Endodermal cell (in vitro differentiated cells): ENCODE data around the gene MEX3D. TPM values are rescaled to one million over a fixed set of nuclear protein-coding genes. Genes with fewer than 3 reads are reported as not detected.

ENCODE experiments used
- DNase-seq: peaks from one replicate; pipeline ENCODE4 v3.0.0-alpha.2; 2017
- H3K27ac ChIP-seq: 2 replicates; pipeline ENCODE4 v1.5.1; 2013; ENCODE audit warnings: mild to moderate bottlenecking, low read depth, low read length, moderate library complexity
- H3K27me3 ChIP-seq: 2 replicates; pipeline ENCODE4 v1.6.1; 2013; ENCODE audit warnings: mild to moderate bottlenecking, low read length, moderate library complexity; ENCODE audit not compliant: insufficient read depth, control insufficient read depth, poor library complexity, severe bottlenecking
- H3K36me3 ChIP-seq: 2 replicates; pipeline ENCODE4 v1.7.0; 2013; ENCODE audit warnings: mild to moderate bottlenecking, low read length, moderate library complexity; ENCODE audit not compliant: control insufficient read depth, insufficient read depth
- H3K4me1 ChIP-seq: one replicate; pipeline ENCODE4 v1.7.0; 2013; ENCODE audit warnings: low read length; ENCODE audit not compliant: control insufficient read depth, insufficient read depth
- H3K4me3 ChIP-seq: 2 replicates; pipeline ENCODE4 v1.5.1; 2013; ENCODE audit warnings: mild to moderate bottlenecking, low read length, moderate library complexity
- H3K9ac ChIP-seq: 2 replicates; pipeline ENCODE4 v1.6.1; 2013; ENCODE audit warnings: mild to moderate bottlenecking, low read length, moderate library complexity; ENCODE audit not compliant: poor library complexity, severe bottlenecking; ENCODE audit errors: extremely low read depth
- H3K9me3 ChIP-seq: 2 replicates; pipeline ENCODE4 v1.6.1; 2013; ENCODE audit warnings: mild to moderate bottlenecking, low read length, moderate library complexity; ENCODE audit not compliant: control insufficient read depth
- H3K27ac Mint-ChIP-seq: 2 replicates; pipeline ENCODE4 v1.8.0; 2020; ENCODE audit warnings: mixed read lengths
- H3K27me3 Mint-ChIP-seq: 2 replicates; pipeline ENCODE4 v1.8.0; 2021; ENCODE audit warnings: mild to moderate bottlenecking, mixed read lengths; ENCODE audit not compliant: insufficient read depth
- H3K36me3 Mint-ChIP-seq: 2 replicates; pipeline ENCODE4 v1.8.0; 2020; ENCODE audit warnings: low read depth, mixed read lengths
- H3K4me1 Mint-ChIP-seq: 2 replicates; pipeline ENCODE4 v1.8.0; 2020; ENCODE audit warnings: mixed read lengths
- H3K4me3 Mint-ChIP-seq: 2 replicates; pipeline ENCODE4 v1.8.0; 2020; ENCODE audit warnings: mild to moderate bottlenecking, moderate library complexity, mixed read lengths
- H3K9me3 Mint-ChIP-seq: 2 replicates; pipeline ENCODE4 v1.8.0; 2020; ENCODE audit warnings: mild to moderate bottlenecking, mixed read lengths
- CTCF ChIP-seq: fragments of 200-600 bp; sonication (generic); conservative IDR thresholded peaks from 2 replicates; pipeline ENCODE4 v1.5.0; 2021; ENCODE audit warnings: antibody characterized with exemption, mild to moderate bottlenecking
- WGBS, 2 experiments: methylation state at CpG; one replicate each; pipeline versions ENCODE4 v1.1.5 to v1.1.7; 2013; ENCODE audit warnings: missing lambda C conversion rate in 2 of 2, mixed read lengths in 1 of 2; ENCODE audit not compliant: insufficient coverage in 1 of 2, insufficient read length in 1 of 2; 5-methylcytosine and 5-hydroxymethylcytosine counted together
- total RNA-seq, 2 donors: library from RNA; stranded (reverse); fragmentation: NEBNext Ultra II Directional in 1 of 2; extraction: Animal tissue kit (Norgen Biotek cat#: 25700) in 1 of 2; gene quantifications; 2 replicates in 1 of 2; 3 replicates in 1 of 2; pipeline ENCODE4 v1.2.1, GENCODE V29; 2021

The MEX3D gene
- total RNA-seq, 2 donors from 2014 or later: 94.1 to 103 TPM

GRCh38 chr19:1615156-1615765 lies 47.1 kb upstream of the MEX3D start:
- no peak for DNase-seq
- 93 to 95% methylated on average over 15 to 40 of the region's 41 CpGs for WGBS, 2 experiments
- no peak overlapping the region for H3K9ac ChIP-seq
- no peak overlapping the region for H3K27ac ChIP-seq
- H3K4me3 Mint-ChIP-seq: no peak overlapping the region
- H3K4me1 Mint-ChIP-seq: no peaks in the 10 kb centered on the region
- peaks cover 75% of the 10 kb centered on the region for H3K36me3 ChIP-seq
- H3K27me3 ChIP-seq: no peaks in the 10 kb centered on the region
- no peak overlapping the region for H3K4me3 ChIP-seq
- no peak overlapping the region for H3K27ac Mint-ChIP-seq
- no peaks in the 10 kb centered on the region for H3K4me1 ChIP-seq
- peaks cover 76% of the 10 kb centered on the region for H3K36me3 Mint-ChIP-seq
- H3K9me3 Mint-ChIP-seq: no peaks in the 10 kb centered on the region
- H3K9me3 ChIP-seq: no peaks in the 10 kb centered on the region
- no peak for TF ChIP-seq CTCF
- H3K27me3 Mint-ChIP-seq: no peaks in the 10 kb centered on the region

- no peak overlapping the region for H3K27ac ChIP-seq
- no peak for TF ChIP-seq CTCF
- no peak overlapping the region for H3K4me3 ChIP-seq
- Mint-ChIP-seq H3K9me3 (no peaks in the 10 kb centered on the region), H3K4me1 (no peaks in the 10 kb centered on the region), H3K36me3 (peaks cover 74% of the 10 kb centered on the region), H3K27ac (no peak overlapping the region), H3K27me3 (no peaks in the 10 kb centered on the region), H3K4me3 (no peak overlapping the region)
- no peak for DNase-seq
- no peak overlapping the region for H3K9ac ChIP-seq
- H3K4me1 ChIP-seq: no peaks in the 10 kb centered on the region
- H3K36me3 ChIP-seq: peaks cover 70% of the 10 kb centered on the region
- H3K9me3 ChIP-seq: no peaks in the 10 kb centered on the region
- no peaks in the 10 kb centered on the region for H3K27me3 ChIP-seq
- WGBS, 2 experiments: 96 to 98% methylated on average over 22 to 32 of the region's 32 CpGs
Measured at GRCh38 chr19:1613808-1614570, 45.9 kb upstream of the MEX3D start.

- no peak for TF ChIP-seq CTCF
- Histone ChIP-seq H3K27me3 (no peaks in the 10 kb centered on the region), H3K36me3 (peaks cover 63% of the 10 kb centered on the region), H3K27ac (no peak overlapping the region), H3K4me3 (no peak overlapping the region), H3K4me1 (no peaks in the 10 kb centered on the region), H3K9ac (no peak overlapping the region), H3K9me3 (no peaks in the 10 kb centered on the region)
- no peak overlapping the region for H3K4me3 Mint-ChIP-seq
- H3K4me1 Mint-ChIP-seq: no peaks in the 10 kb centered on the region
- no peaks in the 10 kb centered on the region for H3K9me3 Mint-ChIP-seq
- H3K27ac Mint-ChIP-seq: no peak overlapping the region
- no peaks in the 10 kb centered on the region for H3K27me3 Mint-ChIP-seq
- WGBS, 2 experiments: 90 to 95% methylated on average over 8 to 9 of the region's 9 CpGs
- DNase-seq: no peak
- peaks cover 69% of the 10 kb centered on the region for H3K36me3 Mint-ChIP-seq
Measured at GRCh38 chr19:1613146-1613545, 45.0 kb upstream of the MEX3D start.
